HCT116 (cell line): Measurements from ENCODE around the gene PARM1. TPM values are rescaled to one million over a fixed set of nuclear protein-coding genes. Genes with fewer than 3 reads are reported as not detected.

Experiments
- ATAC-seq: fragments of 200-7000 bp; cut with Tn5 transposase; 2 replicates; pipeline ENCODE4 v1.9.1; 2020; ENCODE audit warnings: mild to moderate bottlenecking, moderate library complexity
- BruUV-seq: library from RNA; stranded (reverse); fragments of 400-500 nt; replicated peaks from 2 replicates; lab custom pipeline; 2021; lab: Mats Ljungman, UMichigan
- CTCF ChIA-PET: fragments of 300-600 bp; sonication (Branson Sonifier 250); formaldehyde crosslinking; loops from one replicate; lab custom pipeline; 2021; ENCODE audit warnings: antibody characterized with exemption; lab: Charles Lee
- POLR2A ChIA-PET: fragments of 300-600, 350-600 bp; sonication (Branson Sonifier 250); formaldehyde crosslinking; loops from one replicate; lab custom pipeline; 2021; ENCODE audit warnings: antibody characterized with exemption; lab: Charles Lee
- RAD21 ChIA-PET, 2 experiments: fragments of 300-600 bp; sonication (Branson Sonifier 250); formaldehyde crosslinking; loops; one replicate each; lab custom pipeline; 2023; ENCODE audit warnings: low total read pairs in 2 of 2; ENCODE audit not compliant: uncharacterized antibody in 2 of 2, unreplicated experiment in 2 of 2, low non-redundant PET in 1 of 2; lab: Charles Lee
- DNase-seq: peaks from one replicate; pipeline ENCODE4 v3.0.0-alpha.2; 2010; ENCODE audit warnings: low read depth, low spot score
- H2AFZ ChIP-seq: fragments of 200-600 bp; shearing (Covaris generic), sonication (generic); 2 replicates; pipeline ENCODE4 v1.6.1; 2017; ENCODE audit warnings: low read depth, mixed run types, mixed read lengths, antibody characterized with exemption, low read length; ENCODE audit not compliant: poor library complexity, severe bottlenecking
- H3K27ac ChIP-seq: 2 replicates; pipeline ENCODE4 v1.5.1; 2012; ENCODE audit warnings: low read depth, low read length
- H3K27me3 ChIP-seq: fragments of 200-600 bp; sonication (generic); 2 replicates; pipeline ENCODE4 v1.6.1; 2016; ENCODE audit warnings: mixed run types, low read length, mixed read lengths; ENCODE audit not compliant: insufficient read depth
- H3K36me3 ChIP-seq, 2 experiments: fragments of 200-500 bp in 1 of 2; fragments of 200-600 bp in 1 of 2; sonication (Bioruptor generic) in 1 of 2; sonication (generic) in 1 of 2; 2 replicates each; pipeline versions ENCODE4 v1.5.1 to v1.6.1; 2014 to 2016; ENCODE audit warnings: low read length in 2 of 2, inconsistent platforms in 1 of 2, mixed read lengths in 1 of 2, mixed run types in 1 of 2; ENCODE audit not compliant: insufficient read depth in 2 of 2, control insufficient read depth in 1 of 2
- H3K4me1 ChIP-seq, 2 experiments: fragments of 200-600 bp in 1 of 2; sonication (generic) in 1 of 2; 2 replicates each; pipeline versions ENCODE4 v1.5.1 to v1.6.1; 2012 to 2017; ENCODE audit warnings: low read length in 2 of 2, inconsistent platforms in 1 of 2, mild to moderate bottlenecking in 1 of 2, mixed read lengths in 1 of 2, mixed run types in 1 of 2, moderate library complexity in 1 of 2; ENCODE audit not compliant: insufficient read depth in 2 of 2, control insufficient read depth in 1 of 2
- H3K4me2 ChIP-seq: fragments of 200-600 bp; sonication (generic); 2 replicates; pipeline ENCODE4 v1.6.1; 2017; ENCODE audit warnings: mixed run types, low read length, mixed read lengths
- H3K4me3 ChIP-seq, 2 experiments: fragments of 200-600 bp in 1 of 2; sonication (generic) in 1 of 2; replicated peaks in 1 of 2; 2 replicates each; pipeline ENCODE4 v1.5.1; 2011 to 2016; ENCODE audit warnings: low read length in 2 of 2, control low read depth in 1 of 2, low read depth in 1 of 2, mild to moderate bottlenecking in 1 of 2, mixed read lengths in 1 of 2, mixed run types in 1 of 2
- H3K79me2 ChIP-seq: fragments of 200-600 bp; sonication (generic); 2 replicates; pipeline ENCODE4 v1.6.1; 2017; ENCODE audit warnings: mild to moderate bottlenecking, mixed run types, low read length, moderate library complexity, mixed read lengths; ENCODE audit not compliant: insufficient read depth
- H3K9ac ChIP-seq: fragments of 200-600 bp; sonication (generic); 2 replicates; pipeline ENCODE4 v1.6.1; 2016; ENCODE audit warnings: low read length, mixed read lengths
- H3K9me2 ChIP-seq: fragments of 200-600 bp; sonication (generic), shearing (Covaris generic); 2 replicates; pipeline ENCODE4 v1.6.1; 2017; ENCODE audit warnings: mixed run types, mild to moderate bottlenecking, moderate library complexity; ENCODE audit not compliant: insufficient read depth
- H3K9me3 ChIP-seq, 2 experiments: fragments of 200-500 bp in 1 of 2; fragments of 200-600 bp in 1 of 2; sonication (Bioruptor generic) in 1 of 2; sonication (generic) in 1 of 2; 2 replicates each; pipeline ENCODE4 v1.6.1; 2014 to 2017; ENCODE audit warnings: low read length in 2 of 2, mixed read lengths in 2 of 2, inconsistent platforms in 1 of 2, low read depth in 1 of 2, mild to moderate bottlenecking in 1 of 2, mixed run types in 1 of 2, moderate library complexity in 1 of 2; ENCODE audit not compliant: control insufficient read depth in 1 of 2, insufficient read depth in 1 of 2
- H4K20me1 ChIP-seq: fragments of 200-600 bp; sonication (generic), shearing (Covaris generic); 2 replicates; pipeline ENCODE4 v1.6.1; 2017; ENCODE audit warnings: mixed run types, mild to moderate bottlenecking, moderate library complexity; ENCODE audit not compliant: insufficient read depth
- CEBPB ChIP-seq: IDR thresholded peaks from 2 replicates; pipeline ENCODE4 v1.6.1; 2012; ENCODE audit warnings: low read depth
- CTCF ChIP-seq, 3 experiments: fragments of 200-600 bp in 1 of 3; sonication (generic) in 1 of 3; IDR thresholded peaks in 2 of 3; conservative IDR thresholded peaks in 1 of 3; 2 replicates each; pipeline ENCODE4 v1.5.1; 2012 to 2017; ENCODE audit warnings: low read depth in 2 of 3, low read length in 2 of 3, antibody characterized with exemption in 1 of 3, borderline replicate concordance in 1 of 3, control low read depth in 1 of 3, mild to moderate bottlenecking in 1 of 3, mixed read lengths in 1 of 3, mixed run types in 1 of 3, moderate library complexity in 1 of 3; ENCODE audit not compliant: insufficient read depth in 1 of 3
- EGR1 ChIP-seq: IDR thresholded peaks from 2 replicates; pipeline ENCODE4 v1.6.1; 2012; ENCODE audit warnings: low read depth
- ELF1 ChIP-seq: IDR thresholded peaks from 2 replicates; pipeline ENCODE4 v1.6.1; 2012; ENCODE audit warnings: low read depth, borderline replicate concordance
- EZH2 ChIP-seq: fragments of 200-600 bp; sonication (generic); IDR thresholded peaks from 2 replicates; pipeline ENCODE4 v1.6.1; 2017; ENCODE audit warnings: antibody characterized with exemption, mixed run types
- EZH2phosphoT487 ChIP-seq: fragments of 200-600 bp; IDR thresholded peaks from 2 replicates; pipeline ENCODE4 v1.6.1; 2018; ENCODE audit warnings: antibody characterized with exemption, borderline replicate concordance
- FOSL1 ChIP-seq: IDR thresholded peaks from 2 replicates; pipeline ENCODE4 v1.6.1; 2012; ENCODE audit warnings: low read depth
- JUND ChIP-seq: IDR thresholded peaks from 2 replicates; pipeline ENCODE4 v1.6.1; 2012
- POLR2A ChIP-seq: IDR thresholded peaks from 2 replicates; pipeline ENCODE4 v1.7.0; 2011; ENCODE audit warnings: borderline replicate concordance; ENCODE audit not compliant: insufficient read depth, insufficient read length; ENCODE audit errors: extremely low read depth
- POLR2AphosphoS5 ChIP-seq: IDR thresholded peaks from 2 replicates; pipeline ENCODE4 v1.6.1; 2011; ENCODE audit warnings: mild to moderate bottlenecking, low read depth, low read length, moderate library complexity
- RAD21 ChIP-seq: IDR thresholded peaks from 2 replicates; pipeline ENCODE4 v1.6.1; 2012; ENCODE audit warnings: low read depth, mild to moderate bottlenecking
- SIN3A ChIP-seq: IDR thresholded peaks from 2 replicates; pipeline ENCODE4 v1.6.1; 2012; ENCODE audit warnings: low read depth
- SRF ChIP-seq: IDR thresholded peaks from 2 replicates; pipeline ENCODE4 v1.6.1; 2012; ENCODE audit warnings: low read depth
- TCF7L2 ChIP-seq: IDR thresholded peaks from 2 replicates; pipeline ENCODE4 v1.7.0; 2011; ENCODE audit warnings: borderline replicate concordance, inconsistent platforms; ENCODE audit not compliant: insufficient read depth, insufficient read length; ENCODE audit errors: extremely low read depth
- ZBTB33 ChIP-seq: IDR thresholded peaks from 2 replicates; pipeline ENCODE4 v1.6.1; 2011; ENCODE audit warnings: mild to moderate bottlenecking, low read length, moderate library complexity; ENCODE audit not compliant: insufficient replicate concordance; ENCODE audit errors: extremely low read depth
- ZFX ChIP-seq: fragments of 450-650 bp; IDR thresholded peaks from 2 replicates; pipeline ENCODE4 v1.6.1; 2017
- ZNF274 ChIP-seq: fragments of 200-500 bp; sonication (Bioruptor generic); IDR thresholded peaks from 2 replicates; pipeline ENCODE4 v1.6.1; 2014; ENCODE audit warnings: mild to moderate bottlenecking, low read depth, low read length, inconsistent platforms
- intact Hi-C: fragments of 100-400 bp; cut with micrococcal nuclease; formaldehyde crosslinking; loops from 2 replicates; pipeline ENCODE4 v1.10.0; 2022
- total RNA-seq: library from RNA; stranded (reverse); gene quantifications from one replicate; pipeline ENCODE4 v1.2.1, GENCODE V29; 2021; ENCODE audit not compliant: unreplicated experiment

The PARM1 gene
- total RNA-seq, 1 experiment from 2014 or later: 11.7 TPM

GRCh38 chr4:75030649-75031235 lies 97.8 kb downstream of the PARM1 start:
- H3K9ac ChIP-seq: no peak overlapping the region
- no peak for DNase-seq
- no peaks in the 10 kb centered on the region for H3K4me1 ChIP-seq
- CTCF ChIA-PET: no interaction called here
- no peak overlapping the region for H2AFZ ChIP-seq
- H3K9me2 ChIP-seq: no peaks in the 10 kb centered on the region
- H3K36me3 ChIP-seq: no peaks in the 10 kb centered on the region
- no TSS peak for BruUV-seq
- no peak overlapping the region for H3K4me2 ChIP-seq
- no peaks in the 10 kb centered on the region for H3K27me3 ChIP-seq
- H4K20me1 ChIP-seq: no peaks in the 10 kb centered on the region
- TF ChIP-seq POLR2A (no peak), EZH2 (no peak), FOSL1 (no peak), SIN3A (no peak), CEBPB (no peak), ZNF274 (no peak), RAD21 (no peak)
- POLR2A ChIA-PET: no interaction called here
- RAD21 ChIA-PET: no interaction called here
- no peak overlapping the region for H3K27ac ChIP-seq
- ATAC-seq: no peak
- no peak overlapping the region for H3K4me3 ChIP-seq
- no peaks in the 10 kb centered on the region for H3K9me3 ChIP-seq
- no peaks in the 10 kb centered on the region for H3K79me2 ChIP-seq
- intact Hi-C loops: no loop called here

GRCh38 chr4:75031775-75032174 lies 98.9 kb downstream of the PARM1 start:
- Histone ChIP-seq H4K20me1 (no peaks in the 10 kb centered on the region), H3K9me2 (no peaks in the 10 kb centered on the region), H3K4me2 (no peak overlapping the region), H2AFZ (no peak overlapping the region), H3K9ac (no peak overlapping the region), H3K27ac (no peak overlapping the region), H3K4me3 (no peak overlapping the region), H3K79me2 (no peaks in the 10 kb centered on the region), H3K36me3 (no peaks in the 10 kb centered on the region), H3K27me3 (no peaks in the 10 kb centered on the region), H3K4me1 (no peaks in the 10 kb centered on the region), H3K9me3 (no peaks in the 10 kb centered on the region)
- TF ChIP-seq TCF7L2: no peak
- no peak for TF ChIP-seq POLR2AphosphoS5
- no peak for TF ChIP-seq SIN3A
- TF ChIP-seq EZH2phosphoT487: no peak
- no peak for TF ChIP-seq RAD21
- TF ChIP-seq JUND: no peak
- no peak for TF ChIP-seq EGR1
- TF ChIP-seq CEBPB: no peak
- TF ChIP-seq SRF: no peak
- TF ChIP-seq ELF1: no peak
- TF ChIP-seq EZH2: no peak
- no peak for TF ChIP-seq ZFX
- TF ChIP-seq CTCF (IDR thresholded peaks at IDR 0.05 in 2 of 3, conservative IDR thresholded peaks at IDR 0.05 in 1 of 3; ENCODE audit: borderline replicate concordance in 1 of 3, insufficient read depth in 1 of 3, low read depth in 2 of 3, low read length in 2 of 3): no peak
- no peak for TF ChIP-seq POLR2A
- TF ChIP-seq ZBTB33: no peak
- TF ChIP-seq FOSL1: no peak
- DNase-seq (no peak), ATAC-seq (no peak)
- ChIA-PET CTCF (no interaction called here), POLR2A (no interaction called here), RAD21 (no interaction called here)
- BruUV-seq: no TSS peak
- intact Hi-C loops: no loop called here
